HG03196 (cell line): Measurements from ENCODE around the gene R3HDM4.
"Not testable (repeated sequence)": the region's sequence is repeated elsewhere in the genome, so short reads cannot be mapped to it uniquely, and the experiment has no call there.

Experiments used
- ATAC-seq: cut with Tn5 transposase; IDR thresholded peaks from one replicate; pipeline ENCODE4 v1.9.1; 2021; ENCODE audit not compliant: unreplicated experiment

The R3HDM4 gene

GRCh38 chr19:877992-878660, 34.9 kb downstream of the R3HDM4 start:
- not testable (repeated sequence) for ATAC-seq

DNA sequence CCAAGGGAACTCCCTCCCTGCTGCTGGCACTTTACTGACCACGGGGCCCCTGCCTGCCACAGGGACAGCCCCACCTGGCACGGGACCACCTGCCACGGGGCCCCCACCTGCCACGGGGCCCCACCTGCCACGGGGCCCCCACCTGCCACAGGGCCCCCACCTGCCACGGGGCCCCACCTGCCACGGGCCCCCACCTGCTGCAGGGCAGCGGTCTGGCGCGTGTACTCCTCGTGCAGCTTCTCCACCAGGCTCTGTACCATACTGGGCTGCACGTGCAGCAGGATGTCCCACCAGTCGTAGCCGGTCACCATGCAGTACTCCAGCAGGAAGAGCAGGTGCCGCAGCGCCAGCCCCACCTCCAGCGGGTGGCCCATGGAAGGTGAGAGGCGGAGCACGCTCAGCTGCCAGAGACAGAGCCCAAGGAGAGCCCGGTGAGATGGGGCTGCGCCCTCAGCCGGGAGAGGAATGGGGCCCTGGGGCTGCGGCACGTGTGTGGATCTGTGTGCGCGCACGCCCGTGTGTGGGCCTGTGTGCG, 36.2 kb downstream of the R3HDM4 start:
- ATAC-seq: no peak

DNA sequence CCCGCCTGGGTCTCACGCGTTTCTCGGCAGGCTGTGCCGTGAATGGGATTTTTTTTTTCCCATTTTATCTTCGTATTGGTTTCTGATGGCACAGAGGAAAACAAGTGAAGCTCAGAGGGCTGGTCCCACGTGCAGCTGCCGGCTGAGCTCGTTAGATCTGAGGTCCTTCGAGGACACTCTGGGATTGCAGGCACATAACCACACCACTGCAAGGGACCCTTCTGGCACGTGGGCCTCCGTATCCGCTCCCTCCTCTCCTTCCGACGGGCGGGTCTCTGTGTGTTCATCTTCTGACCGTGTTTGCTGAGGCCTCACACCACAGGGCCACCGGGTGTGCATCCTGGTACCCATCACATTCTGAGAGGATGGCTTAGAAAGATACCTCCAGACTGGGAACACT, 36.9 kb downstream of the R3HDM4 start:
- ATAC-seq: no peak

DNA sequence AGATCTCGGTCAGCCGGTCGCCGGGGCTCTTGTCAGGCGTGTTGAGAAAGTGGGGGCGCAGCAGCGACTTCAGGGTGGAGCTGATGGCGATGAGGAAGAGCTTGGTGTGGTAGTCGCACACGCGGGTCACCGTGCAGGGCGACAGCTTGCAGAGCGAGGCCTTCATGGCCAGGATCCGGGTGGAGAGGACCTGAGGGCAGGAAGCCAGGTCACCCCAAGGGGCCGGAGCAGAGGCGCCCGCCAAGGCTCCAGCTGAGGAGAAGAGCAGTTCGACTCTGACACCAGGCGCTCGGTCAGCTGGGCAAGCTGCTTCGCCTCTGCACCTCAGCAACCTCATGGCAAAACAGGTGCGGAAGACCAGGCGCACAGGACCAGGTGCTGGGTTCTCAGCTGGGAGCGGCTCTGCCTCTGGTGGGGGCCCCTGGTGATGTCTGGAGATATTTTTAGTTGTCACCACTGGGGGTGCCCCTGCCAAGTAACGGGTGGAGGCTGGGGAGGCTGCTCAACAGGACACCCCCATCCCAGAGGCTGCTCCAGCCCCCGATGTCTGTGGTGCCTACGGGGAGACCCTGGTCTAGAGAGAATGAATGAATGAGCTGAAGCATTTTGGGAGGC, 37.6 kb downstream of the R3HDM4 start:
- no peak for ATAC-seq

DNA sequence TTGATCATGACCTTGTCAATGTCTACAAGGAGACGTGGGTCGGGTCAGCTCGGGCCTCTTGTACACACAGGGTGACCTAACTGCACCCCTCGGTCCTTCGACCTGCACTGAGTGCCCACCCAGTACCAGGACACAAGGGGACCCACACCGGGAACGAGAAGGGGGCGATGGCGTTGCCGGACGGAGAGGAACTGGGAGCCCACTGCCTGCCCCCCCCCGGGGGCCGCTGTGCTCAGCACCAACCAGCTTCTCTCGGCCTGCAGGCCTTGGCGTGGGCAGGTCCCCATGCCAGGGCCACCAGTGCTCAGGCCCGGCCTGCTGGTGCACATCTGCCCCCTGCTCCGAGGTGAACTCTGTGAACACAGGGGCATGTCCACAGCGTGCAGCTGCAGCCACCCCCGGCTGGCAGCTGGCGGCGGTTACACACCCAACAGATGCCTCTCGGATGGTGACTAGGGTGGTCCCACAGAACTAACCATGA, 39.4 kb downstream of the R3HDM4 start:
- ATAC-seq: no peak

DNA sequence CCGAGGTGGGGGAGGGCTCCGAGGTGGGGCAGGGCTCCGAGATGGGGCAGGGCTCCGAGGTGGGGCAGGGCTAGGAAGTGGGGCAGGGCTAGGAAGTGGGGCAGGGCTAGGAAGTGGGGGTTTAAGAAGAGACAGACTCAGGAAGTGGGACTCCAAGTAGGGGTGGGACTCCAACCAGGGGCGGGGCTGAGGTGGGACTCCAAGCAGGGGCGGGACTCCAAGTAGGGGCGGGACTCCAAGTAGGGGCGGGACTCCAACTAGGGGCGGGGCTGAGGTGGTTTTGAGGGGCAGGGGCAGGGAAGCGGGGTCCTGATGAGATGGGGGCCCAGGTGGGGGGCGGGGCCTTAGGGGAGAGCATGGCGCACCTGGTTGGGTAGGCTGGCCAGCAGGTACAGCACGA, 39.9 kb downstream of the R3HDM4 start:
- no peak for ATAC-seq

GRCh38 chr19:872266-872951, 40.6 kb downstream of the R3HDM4 start:
- ATAC-seq: no peak

- no peak for ATAC-seq
These were observed 41.4 kb downstream of the R3HDM4 start for GRCh38 chr19:871446-872265.

- ATAC-seq: no peak
These were observed 42.0 kb downstream of the R3HDM4 start for GRCh38 chr19:870963-871401.

DNA sequence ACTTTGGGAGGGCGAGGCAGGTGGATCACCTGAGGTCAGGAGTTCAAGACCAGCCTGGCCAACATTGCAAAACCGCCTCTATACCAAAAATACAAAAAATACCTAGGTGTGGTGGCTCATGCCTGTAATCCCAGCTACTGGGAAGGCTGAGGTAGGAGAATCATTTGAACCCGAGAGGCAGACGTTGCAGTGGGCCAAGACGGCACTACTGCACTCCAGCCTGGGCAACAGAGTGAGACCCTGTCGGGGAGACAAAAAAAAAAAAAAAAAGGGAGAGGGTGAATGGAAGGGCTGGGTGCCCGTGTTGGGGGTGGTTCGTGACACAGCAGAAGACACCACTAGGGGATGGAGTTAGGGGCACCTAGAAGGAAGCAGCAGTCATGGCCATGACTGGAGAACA, 42.7 kb downstream of the R3HDM4 start:
- no peak for ATAC-seq

DNA sequence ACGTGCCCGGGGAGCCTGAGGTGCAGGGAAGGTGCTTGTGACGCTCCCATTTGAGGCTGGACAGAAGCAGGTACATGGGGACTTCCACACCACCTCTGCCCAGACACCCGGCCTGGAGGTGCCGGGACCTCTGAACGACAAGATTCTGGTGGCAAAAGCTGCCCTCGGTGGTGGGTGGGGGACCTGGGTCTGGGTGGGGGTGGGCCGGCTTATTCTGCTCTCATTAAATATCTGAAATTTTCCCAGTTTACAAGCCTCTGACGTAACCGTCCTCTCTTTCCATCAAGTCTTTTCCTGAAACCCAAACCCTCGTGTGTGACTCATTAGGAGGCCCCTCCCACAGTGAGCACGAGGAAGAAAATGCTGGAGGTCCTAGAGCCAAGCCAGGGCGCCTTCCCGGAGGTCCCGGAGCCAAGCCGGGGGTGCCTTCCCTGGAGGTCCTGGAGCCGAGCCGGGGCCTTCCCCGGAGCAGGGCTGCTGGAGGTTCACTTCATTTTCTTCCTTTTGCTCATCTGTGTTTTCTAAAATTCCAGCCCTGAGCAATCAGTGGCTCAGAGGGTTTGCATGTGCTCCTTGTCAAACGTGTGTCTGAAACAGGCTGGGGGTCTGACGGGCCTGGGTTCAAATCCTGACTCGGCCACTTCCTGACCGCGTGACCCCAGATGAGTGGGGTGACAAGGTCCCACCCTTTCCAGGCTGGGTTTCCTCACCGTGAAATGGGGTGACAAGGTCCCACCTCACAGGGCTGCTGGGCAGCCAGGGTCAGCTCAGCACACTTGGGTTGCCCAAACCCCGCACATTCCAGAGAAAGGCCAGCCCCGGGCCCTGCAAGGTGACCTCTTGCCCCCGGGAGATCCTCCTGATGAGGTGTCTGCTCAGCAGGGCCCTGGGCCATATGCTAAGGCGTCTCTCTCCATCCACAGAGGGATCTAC, 43.5 kb downstream of the R3HDM4 start:
- ATAC-seq: no peak

DNA sequence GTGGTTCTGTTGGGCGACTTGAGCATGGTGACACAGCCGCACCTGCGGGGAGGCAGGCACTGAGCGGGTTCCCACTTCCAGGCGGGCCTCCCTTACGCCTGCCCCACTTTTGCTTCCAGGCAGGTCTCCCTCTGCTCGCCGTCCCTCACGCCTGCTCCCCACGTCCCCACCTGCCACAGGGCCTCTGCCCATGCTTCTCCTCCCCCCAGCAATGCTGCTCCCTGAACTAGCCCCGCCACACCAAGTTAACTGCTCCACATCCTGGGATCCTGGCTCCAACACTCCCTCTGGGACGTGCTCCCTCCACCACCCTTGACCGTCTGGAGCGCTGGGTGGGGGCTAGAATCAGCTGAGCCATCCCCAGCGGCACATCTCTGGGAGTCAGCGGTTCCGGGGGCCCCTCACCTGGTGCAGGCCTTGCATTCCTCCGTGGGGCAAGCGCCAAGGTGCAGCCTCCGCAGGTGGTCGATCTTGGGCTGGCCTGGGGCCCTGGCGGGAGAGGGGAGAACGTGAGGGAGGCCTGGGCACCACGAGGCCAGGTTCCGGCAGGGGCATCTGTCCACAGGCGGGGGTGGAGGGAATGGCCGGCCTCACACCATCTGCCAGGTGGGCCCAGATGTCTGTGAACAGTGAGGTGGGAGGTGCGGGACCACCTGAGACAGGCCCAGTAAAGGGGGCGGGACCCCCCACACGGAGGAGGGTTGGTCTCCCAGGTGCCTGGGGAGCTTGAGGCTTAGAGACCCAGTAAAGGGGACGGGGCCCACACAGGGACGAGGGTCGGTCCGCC, 44.4 kb downstream of the R3HDM4 start:
- ATAC-seq: no peak

GRCh38 chr19:867855-868457, 45.1 kb downstream of the R3HDM4 start:
- ATAC-seq: no peak

DNA sequence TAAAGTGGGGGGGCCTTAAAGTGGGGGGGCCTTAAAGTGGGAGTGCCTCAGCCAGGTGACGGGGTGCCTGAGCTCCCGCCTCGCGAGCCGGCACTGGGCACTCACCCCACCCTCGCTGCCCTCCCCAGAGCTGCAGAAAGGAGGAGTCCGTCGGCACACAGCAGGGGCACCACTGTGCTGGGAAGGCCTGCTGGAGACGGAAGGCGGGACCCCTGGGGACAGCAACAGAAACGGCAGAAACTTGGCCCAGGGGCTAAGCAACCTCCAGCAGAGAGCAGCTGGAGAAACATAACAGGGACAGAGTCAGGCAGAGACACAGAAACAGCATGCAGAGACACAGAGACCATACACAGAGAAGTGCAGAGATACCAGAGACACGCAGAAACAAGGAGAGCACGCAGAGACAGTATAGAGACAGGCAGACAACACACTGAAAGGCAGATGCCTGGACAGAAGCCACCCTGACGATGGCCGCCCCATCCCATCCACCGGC, 45.7 kb downstream of the R3HDM4 start:
- ATAC-seq: no peak

DNA sequence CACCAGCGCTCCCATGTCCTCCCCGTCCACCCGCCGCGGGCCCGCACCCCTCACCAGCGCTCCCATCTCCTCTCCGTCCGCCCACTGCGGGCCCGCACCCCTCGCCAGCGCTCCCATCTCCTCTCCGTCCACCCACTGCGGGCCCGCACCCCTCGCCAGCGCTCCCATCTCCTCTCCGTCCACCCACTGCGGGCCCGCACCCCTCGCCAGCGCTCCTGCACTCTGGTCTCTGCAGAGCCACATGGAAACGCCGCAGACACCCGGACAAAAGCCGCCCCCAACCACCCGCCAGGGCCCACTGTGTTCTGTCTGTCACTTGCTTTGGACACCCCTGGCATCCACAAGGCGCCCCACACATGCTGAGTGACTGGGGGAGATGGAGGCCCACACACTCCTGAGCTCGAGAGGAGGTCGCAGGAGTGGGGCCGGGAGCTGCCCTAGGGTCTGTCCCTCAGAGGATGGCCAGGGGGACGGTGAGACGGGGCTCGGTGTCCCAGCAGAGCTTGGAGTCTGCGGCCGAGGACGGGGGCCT, 46.2 kb downstream of the R3HDM4 start:
- no peak for ATAC-seq

DNA sequence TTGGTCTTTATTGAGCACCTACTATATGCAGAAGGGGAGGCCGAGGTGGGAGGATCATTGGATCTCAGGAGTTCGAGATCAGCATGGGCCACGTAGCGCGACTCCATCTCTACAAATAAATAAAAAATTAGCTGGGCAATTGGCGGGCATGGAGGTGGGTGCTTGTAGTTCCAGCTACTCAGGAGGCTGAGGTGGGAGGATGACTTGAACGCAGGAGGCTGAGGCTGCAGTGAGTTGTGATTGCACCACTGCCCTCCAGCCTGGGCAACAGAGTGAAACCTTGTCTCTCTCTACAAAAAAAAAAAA, 49.8 kb downstream of the R3HDM4 start:
- ATAC-seq: no peak

DNA sequence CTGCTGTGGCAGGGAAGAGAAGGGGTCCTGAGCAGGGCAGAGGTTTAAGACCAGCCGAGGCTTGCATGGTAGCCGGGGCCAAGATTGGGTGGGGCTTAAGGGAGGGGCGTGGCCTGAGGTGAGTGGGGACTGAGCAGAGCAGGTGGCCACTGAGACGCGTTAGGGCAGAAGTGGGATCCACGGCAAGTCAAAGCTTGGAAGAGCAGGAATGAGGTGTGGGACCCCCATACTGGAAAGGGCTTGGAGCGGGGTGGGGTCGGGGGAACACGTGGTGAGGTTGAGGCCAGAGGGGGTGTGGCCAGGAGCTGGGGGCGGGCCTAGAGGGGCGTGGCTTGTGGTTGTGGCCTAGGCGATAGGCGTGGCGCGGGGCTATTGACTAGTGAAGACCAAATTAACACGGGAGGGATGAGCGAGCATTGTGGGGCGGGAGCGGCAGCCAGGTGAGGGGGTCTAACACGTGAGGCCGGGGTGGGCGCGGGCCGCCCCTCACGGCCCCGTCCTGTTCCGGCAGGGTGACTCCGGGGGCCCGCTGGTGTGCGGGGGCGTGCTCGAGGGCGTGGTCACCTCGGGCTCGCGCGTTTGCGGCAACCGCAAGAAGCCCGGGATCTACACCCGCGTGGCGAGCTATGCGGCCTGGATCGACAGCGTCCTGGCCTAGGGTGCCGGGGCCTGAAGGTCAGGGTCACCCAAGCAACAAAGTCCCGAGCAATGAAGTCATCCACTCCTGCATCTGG, 50.3 kb downstream of the R3HDM4 start:
- no peak for ATAC-seq
